ENCODE data around the gene AGO4. TPM values are rescaled to one million over a fixed set of nuclear protein-coding genes. Genes with fewer than 3 reads are reported as not detected.

Gene AGO4
- total RNA-seq, 4 donors from 2014 or later, result 14.9 to 34.7 (median 23.4) TPM

DNA sequence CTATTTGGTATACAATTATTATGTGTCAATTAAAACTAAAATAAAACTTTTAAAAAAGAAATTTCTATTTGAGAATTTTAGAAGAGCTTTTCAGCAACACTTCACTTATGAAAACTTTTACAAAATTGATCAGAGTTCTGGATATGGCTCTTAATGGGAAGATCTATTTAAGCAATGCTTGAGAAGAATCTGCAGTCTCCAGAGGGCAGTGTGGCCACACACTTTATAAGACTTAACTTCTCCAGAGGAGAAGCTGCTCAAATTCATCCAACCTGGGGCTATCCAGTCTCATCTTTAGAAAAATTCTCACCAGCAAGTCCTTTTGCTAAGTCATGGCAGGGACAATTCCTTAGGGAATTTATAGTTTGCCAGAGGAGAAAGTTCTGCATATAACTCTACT, 50.0 kb downstream of the AGO4 start:
- intact Hi-C loops (cut with DNase I; ENCODE audit: low total_unique reads), result no loop called here
- ATAC-seq, result no peak
- TF ChIP-seq CTCF (IDR thresholded peaks at IDR 0.05 in 4 of 5, conservative IDR thresholded peaks at IDR 0.05 in 1 of 5) (no peak), POLR2A (IDR thresholded peaks at IDR 0.05) (no peak)

DNA sequence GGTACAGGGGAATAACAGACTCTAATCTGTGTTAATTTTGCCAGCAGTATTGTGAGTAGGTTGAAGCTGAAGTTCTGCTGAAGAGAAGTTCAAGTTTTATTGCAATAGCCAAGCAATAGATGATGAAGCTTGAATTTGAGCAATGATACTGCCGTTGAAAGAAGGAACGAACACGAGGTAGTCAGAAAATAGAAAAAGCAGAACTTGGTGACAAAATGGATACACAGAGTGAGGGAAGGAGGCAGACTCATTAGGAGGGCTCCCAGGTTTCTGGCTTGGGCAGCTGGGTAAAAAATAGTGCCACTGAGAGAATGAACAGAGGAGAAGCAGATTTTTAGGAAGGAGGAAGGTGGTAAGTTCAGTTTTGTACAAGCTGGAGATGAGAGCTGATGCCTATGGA, 52.9 kb downstream of the AGO4 start:
- Histone ChIP-seq H3K27me3 (no peaks in the 10 kb centered on the region), H3K4me3 (no peak overlapping the region), H3K36me3 (peaks cover 0 to 6% of the 10 kb centered on the region in 2 donors), H3K9me3 (no peaks in the 10 kb centered on the region), H3K4me1 (no peaks in the 10 kb centered on the region), H3K27ac (no peak overlapping the region)
- TF ChIP-seq CTCF (IDR thresholded peaks at IDR 0.05 in 4 of 5, conservative IDR thresholded peaks at IDR 0.05 in 1 of 5) (no peak), POLR2A (IDR thresholded peaks at IDR 0.05) (no peak)
- ATAC-seq (peak in 1 of 2 donors; percentile 36), DNase-seq (no peak)
- in situ Hi-C loops (cut with MboI; ENCODE audit: low sequenced_read_pairs in 4 of 4), result no loop called here
- intact Hi-C loops (cut with DNase I; ENCODE audit: low total_unique reads), result no loop called here

More for the DNA sequence above, 50.0 kb downstream of the AGO4 start:
- Histone ChIP-seq H3K27ac (no peak overlapping the region), H3K36me3 (peaks cover 0 to 32% of the 10 kb centered on the region in 2 donors), H3K27me3 (no peaks in the 10 kb centered on the region), H3K4me3 (no peak overlapping the region), H3K9me3 (no peaks in the 10 kb centered on the region), H3K4me1 (no peaks in the 10 kb centered on the region)
- in situ Hi-C loops (cut with MboI; ENCODE audit: low sequenced_read_pairs in 4 of 4), result no loop called here
- no peak for DNase-seq

DNA sequence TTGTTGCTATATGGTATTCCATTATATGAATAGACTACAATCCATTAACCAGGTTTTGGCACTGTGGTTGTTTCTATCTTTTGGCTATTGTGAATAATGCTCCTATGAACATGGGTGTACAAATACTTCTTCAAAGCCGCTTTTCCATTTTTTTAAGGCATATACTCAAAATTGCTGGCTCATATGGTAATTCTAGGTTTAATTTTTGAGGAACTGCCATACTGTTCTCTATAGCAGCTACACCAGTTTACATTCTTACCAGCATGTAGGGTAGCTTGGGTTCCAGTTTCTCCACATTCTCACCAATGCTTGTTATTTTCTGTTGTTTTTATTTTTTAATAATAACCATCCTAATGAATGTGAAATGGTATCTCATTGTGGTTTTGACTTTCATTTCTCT, 55.3 kb downstream of the AGO4 start:
- H3K27ac ChIP-seq, result no peak overlapping the region
- ATAC-seq, result no peak
- intact Hi-C loops (cut with DNase I; ENCODE audit: low total_unique reads), result no loop called here

GRCh38 chr1:35863881-35864625, 56.2 kb downstream of the AGO4 start:
- Histone ChIP-seq H3K27ac (no peak overlapping the region), H3K4me1 (no peaks in the 10 kb centered on the region), H3K9me3 (no peaks in the 10 kb centered on the region), H3K36me3 (no peaks in the 10 kb centered on the region), H3K27me3 (no peaks in the 10 kb centered on the region), H3K4me3 (no peak overlapping the region)
- intact Hi-C loops (cut with DNase I; ENCODE audit: low total_unique reads) (no loop called here), in situ Hi-C loops (cut with MboI; ENCODE audit: low sequenced_read_pairs in 4 of 4) (no loop called here)
- ATAC-seq (no peak), DNase-seq (no peak)
- no peak for TF ChIP-seq POLR2A (IDR thresholded peaks at IDR 0.05)
- no peak for TF ChIP-seq CTCF (IDR thresholded peaks at IDR 0.05 in 4 of 5, conservative IDR thresholded peaks at IDR 0.05 in 1 of 5)

More for the DNA sequence above, 55.3 kb downstream of the AGO4 start:
- Histone ChIP-seq H3K9me3 (no peaks in the 10 kb centered on the region), H3K4me3 (no peak overlapping the region), H3K27me3 (no peaks in the 10 kb centered on the region), H3K36me3 (no peaks in the 10 kb centered on the region), H3K4me1 (no peaks in the 10 kb centered on the region)
- in situ Hi-C loops (cut with MboI; ENCODE audit: low sequenced_read_pairs in 4 of 4), result no loop called here
- TF ChIP-seq POLR2A (IDR thresholded peaks at IDR 0.05) (no peak), CTCF (IDR thresholded peaks at IDR 0.05 in 4 of 5, conservative IDR thresholded peaks at IDR 0.05 in 1 of 5) (no peak)
- no peak for DNase-seq
